Mammary epithelial cell (primary cell): ENCODE data around the gene NELFA.

Source experiments
- CTCF ChIP-seq, 2 donors: IDR thresholded peaks in 1 of 2; conservative IDR thresholded peaks in 1 of 2; 2 replicates each; pipeline ENCODE4 v1.5.1; 2011 to 2012; ENCODE audit warnings: inconsistent platforms in 2 of 2, low read length in 2 of 2, mild to moderate bottlenecking in 2 of 2, control low read depth in 1 of 2, low read depth in 1 of 2; ENCODE audit not compliant: insufficient read depth in 1 of 2; ENCODE audit errors: extremely low read depth in 1 of 2
- EZH2 ChIP-seq: IDR thresholded peaks from 2 replicates; pipeline ENCODE4 v1.6.1; 2012; ENCODE audit warnings: low read length, inconsistent platforms, borderline replicate concordance

DNA sequence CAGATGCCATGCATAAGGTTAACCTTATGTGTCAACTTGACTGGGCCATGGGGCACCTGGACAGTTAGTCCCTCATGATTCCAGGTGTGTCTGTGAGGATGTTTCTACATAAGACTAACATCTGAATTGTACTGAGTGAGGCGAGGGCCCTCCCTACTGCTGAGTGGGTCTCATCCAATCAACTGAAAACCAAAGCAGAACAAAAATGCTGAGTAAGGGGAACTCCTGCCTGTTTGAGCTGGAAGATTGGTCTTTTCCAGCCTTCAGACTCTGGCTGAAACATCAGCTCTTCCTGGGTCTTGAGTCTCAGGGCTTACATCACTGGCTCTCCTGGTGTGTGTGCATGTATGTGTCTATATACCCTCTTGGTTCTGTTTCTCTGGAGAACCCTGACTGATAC lies 13.8 kb downstream of the NELFA start:
- TF ChIP-seq EZH2, result no peak
- no peak for TF ChIP-seq CTCF (conservative IDR thresholded peaks at IDR 0.05 in 1 of 2, IDR thresholded peaks at IDR 0.05 in 1 of 2; ENCODE audit: extremely low read depth in 1 of 2, insufficient read depth in 1 of 2, low read depth in 1 of 2, low read length in 2 of 2)
